ENCODE data around the gene SLC44A1.

GRCh38 chr9:105206496-105206820 is 38.0 kb upstream of the SLC44A1 start:
- TF ChIP-seq CTCF (IDR thresholded peaks at IDR 0.05; ENCODE audit: low read length) (no peak), EZH2 (IDR thresholded peaks at IDR 0.05; ENCODE audit: borderline replicate concordance, low read length) (no peak)

All from OCI-LY1 (cell line).